Adrenal gland (tissue), 12 donors: Measurements from ENCODE around the gene DYNC1I1. TPM values are rescaled to one million over a fixed set of nuclear protein-coding genes. Genes with fewer than 3 reads are reported as not detected.

Source experiments
- DNase-seq, 7 donors: peaks; one replicate each; pipeline ENCODE4 v3.0.0-alpha.2; 2019 to 2020
- H3K27ac ChIP-seq, 5 donors: fragments of 200-600 bp; sonication (generic) in 4 of 5; 1 replicate in 3 of 5; 2 replicates in 2 of 5; pipeline versions ENCODE4 v1.5.1 to v1.8.0; 2016 to 2020; ENCODE audit warnings: mild to moderate bottlenecking in 1 of 5
- H3K27me3 ChIP-seq: fragments of 200-600 bp; 2 replicates; pipeline ENCODE4 v1.8.0; 2021
- H3K36me3 ChIP-seq, 2 donors: fragments of 200-600 bp; replicated peaks in 1 of 2; 1 replicate in 1 of 2; 2 replicates in 1 of 2; pipeline versions ENCODE4 v1.5.1 to v1.8.0; 2018 to 2022
- H3K4me1 ChIP-seq, 2 donors: fragments of 200-600 bp; replicated peaks in 1 of 2; 1 replicate in 1 of 2; 2 replicates in 1 of 2; pipeline versions ENCODE4 v1.5.1 to v1.8.0; 2018 to 2021
- H3K4me3 ChIP-seq, 4 donors: fragments of 200-600 bp; sonication (generic) in 3 of 4; one replicate each; pipeline ENCODE4 v1.5.1; 2016 to 2018
- H3K9me3 ChIP-seq, 3 donors: fragments of 200-600 bp; sonication (generic) in 1 of 3; replicated peaks in 1 of 3; 1 replicate in 2 of 3; 2 replicates in 1 of 3; pipeline versions ENCODE4 v1.5.1 to v1.8.0; 2016 to 2021
- POLR2A ChIP-seq, 2 donors: fragments of 450-650 bp; IDR thresholded peaks; one replicate each; pipeline ENCODE4 v1.6.1; 2017; ENCODE audit warnings: antibody characterized with exemption in 2 of 2, mild to moderate bottlenecking in 2 of 2, moderate library complexity in 1 of 2
- WGBS, 4 donors: extraction: QIAGEN DNeasy Blood & Tissue Kit in 2 of 4; methylation state at CpG; one replicate each; pipeline versions ENCODE4 v1.1.5 to v1.1.7; 2013 to 2017; 5-methylcytosine and 5-hydroxymethylcytosine counted together
- intact Hi-C, 2 donors: fragments of 100-400 bp; cut with DNase I; formaldehyde crosslinking; loops; one replicate each; pipeline versions ENCODE4 v1.14.1 to v1.15.0; 2022 to 2023
- polyA plus RNA-seq, 3 donors: library from polyadenylated mRNA; stranded (reverse); fragments of 200-250 nt in 2 of 3; fragments of 350-450 nt in 1 of 3; fragmentation: Illumina TruSeq in 1 of 3; extraction: RNeasy Lipid Tissue Mini Kit (QIAGEN cat#74804) in 1 of 3; gene quantifications; one replicate each; pipeline ENCODE4 v1.2.3, GENCODE V29; 2013 to 2014
- total RNA-seq, 9 donors: library from RNA; depleted of rRNA in 4 of 9; stranded (reverse); fragments of >200 nt in 4 of 9; fragments of 120-200 nt in 1 of 9; fragmentation: NEBNext Ultra II Directional in 1 of 9; extraction: Animal tissue kit (Norgen Biotek cat#: 25700) in 1 of 9; gene quantifications; one replicate each; pipeline versions ENCODE4 v1.1.0 to v1.2.4, GENCODE V29; 2013 to 2023
- TF ChIP-seq, protein P1 (sequence below), 6 experiments: fragments of 450-650 bp in 4 of 6; fragments of 200-600 bp in 2 of 6; sonication (generic) in 1 of 6; IDR thresholded peaks; 1 replicate in 5 of 6; 2 replicates in 1 of 6; pipeline versions ENCODE4 v1.5.1 to v1.8.0; 2016 to 2021; ENCODE audit warnings: antibody characterized with exemption in 6 of 6, mild to moderate bottlenecking in 2 of 6, moderate library complexity in 1 of 6
- donor health status: healthy with polysubstance abuse.
- donor health status: Bipolar disorder and iron deficiency.
- donor health status: DM: yes; HTN: yes; CAD: no.
- donor health status: DM: no; HTN: no; CAD: no.
- donor health status: DM: no; HTN: no; CAD: no.
- donor health status: DM: yes; HTN: yes; CAD: no.

The DYNC1I1 gene
- total and polyA plus RNA-seq, 12 donors: 0.97 to 42.6 (median 8.2) TPM

DNA sequence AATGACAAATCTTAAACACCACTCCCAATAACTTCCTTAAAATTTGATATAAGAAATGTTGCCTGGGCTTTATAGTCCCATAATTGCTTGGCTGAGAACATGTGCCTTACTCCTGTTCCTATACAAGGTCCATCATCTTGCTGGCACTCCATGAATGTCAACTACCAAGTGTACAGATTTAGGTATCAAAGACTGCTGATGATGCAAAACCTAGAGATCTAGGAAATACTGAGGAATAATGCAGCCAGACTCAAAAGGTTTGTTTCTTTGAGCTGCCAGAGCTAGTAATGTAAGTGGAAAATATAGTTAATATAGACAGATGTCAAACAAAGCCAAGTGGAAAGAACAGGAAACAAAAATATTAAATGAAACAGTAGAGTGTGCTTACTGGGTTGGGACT, 121.1 kb downstream of the DYNC1I1 start:
- no peaks in the 10 kb centered on the region for H3K36me3 ChIP-seq
- H3K9me3 ChIP-seq: no peaks in the 10 kb centered on the region
- DNase-seq: no peak
- no peaks in the 10 kb centered on the region for H3K27me3 ChIP-seq
- peaks cover 0 to 6% of the 10 kb centered on the region in 2 donors for H3K4me1 ChIP-seq
- intact Hi-C loops: no loop called here
- no peak overlapping the region for H3K27ac ChIP-seq
- H3K4me3 ChIP-seq: no peak overlapping the region
- TF ChIP-seq, protein P1, sequence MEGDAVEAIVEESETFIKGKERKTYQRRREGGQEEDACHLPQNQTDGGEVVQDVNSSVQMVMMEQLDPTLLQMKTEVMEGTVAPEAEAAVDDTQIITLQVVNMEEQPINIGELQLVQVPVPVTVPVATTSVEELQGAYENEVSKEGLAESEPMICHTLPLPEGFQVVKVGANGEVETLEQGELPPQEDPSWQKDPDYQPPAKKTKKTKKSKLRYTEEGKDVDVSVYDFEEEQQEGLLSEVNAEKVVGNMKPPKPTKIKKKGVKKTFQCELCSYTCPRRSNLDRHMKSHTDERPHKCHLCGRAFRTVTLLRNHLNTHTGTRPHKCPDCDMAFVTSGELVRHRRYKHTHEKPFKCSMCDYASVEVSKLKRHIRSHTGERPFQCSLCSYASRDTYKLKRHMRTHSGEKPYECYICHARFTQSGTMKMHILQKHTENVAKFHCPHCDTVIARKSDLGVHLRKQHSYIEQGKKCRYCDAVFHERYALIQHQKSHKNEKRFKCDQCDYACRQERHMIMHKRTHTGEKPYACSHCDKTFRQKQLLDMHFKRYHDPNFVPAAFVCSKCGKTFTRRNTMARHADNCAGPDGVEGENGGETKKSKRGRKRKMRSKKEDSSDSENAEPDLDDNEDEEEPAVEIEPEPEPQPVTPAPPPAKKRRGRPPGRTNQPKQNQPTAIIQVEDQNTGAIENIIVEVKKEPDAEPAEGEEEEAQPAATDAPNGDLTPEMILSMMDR (IDR thresholded peaks at IDR 0.05): no peak
- TF ChIP-seq POLR2A (IDR thresholded peaks at IDR 0.05): no peak

DNA sequence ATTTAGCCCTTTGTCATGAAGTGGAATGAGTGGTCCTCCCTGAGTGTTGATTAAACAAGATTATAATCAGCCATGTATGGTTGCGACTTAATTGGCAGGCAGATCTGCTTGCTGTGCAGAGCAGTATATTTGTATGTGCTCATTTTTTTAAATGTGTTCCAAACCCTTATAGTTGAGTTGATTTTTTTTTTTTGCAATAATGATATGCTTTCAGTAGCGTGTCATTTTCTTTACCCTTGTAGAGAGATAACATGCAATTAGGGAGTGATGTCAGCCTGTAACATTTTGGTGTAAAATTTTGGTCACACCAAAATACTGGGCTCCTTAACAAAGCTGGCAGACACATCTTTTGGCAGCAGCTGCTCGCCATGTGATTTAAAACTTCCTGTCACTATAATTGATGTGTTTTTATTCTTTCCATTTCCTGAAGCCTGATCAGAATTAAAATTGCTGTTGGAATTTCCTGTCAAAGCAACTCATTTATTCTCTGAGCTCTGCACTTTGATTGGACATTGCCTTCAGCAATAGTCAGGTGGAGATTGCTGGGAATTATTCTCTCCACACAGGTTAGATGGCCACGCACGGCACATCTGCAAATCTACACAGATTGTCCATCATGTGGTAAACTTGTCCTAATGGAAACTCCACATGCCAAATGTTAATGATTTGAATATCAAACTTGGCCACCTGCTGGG, 125.3 kb downstream of the DYNC1I1 start:
- Histone ChIP-seq H3K4me3 (no peak overlapping the region), H3K4me1 (peaks cover 0 to 6% of the 10 kb centered on the region in 2 donors), H3K27me3 (no peaks in the 10 kb centered on the region), H3K9me3 (no peaks in the 10 kb centered on the region), H3K27ac (no peak overlapping the region), H3K36me3 (no peaks in the 10 kb centered on the region)
- intact Hi-C loops: no loop called here
- WGBS, 4 donors: 58 to 65% (median 64%) methylated on average over 5 of the region's 5 CpGs
- no peak for DNase-seq
- TF ChIP-seq POLR2A (IDR thresholded peaks at IDR 0.05): no peak
- TF ChIP-seq, protein P1 (IDR thresholded peaks at IDR 0.05): no peak

DNA sequence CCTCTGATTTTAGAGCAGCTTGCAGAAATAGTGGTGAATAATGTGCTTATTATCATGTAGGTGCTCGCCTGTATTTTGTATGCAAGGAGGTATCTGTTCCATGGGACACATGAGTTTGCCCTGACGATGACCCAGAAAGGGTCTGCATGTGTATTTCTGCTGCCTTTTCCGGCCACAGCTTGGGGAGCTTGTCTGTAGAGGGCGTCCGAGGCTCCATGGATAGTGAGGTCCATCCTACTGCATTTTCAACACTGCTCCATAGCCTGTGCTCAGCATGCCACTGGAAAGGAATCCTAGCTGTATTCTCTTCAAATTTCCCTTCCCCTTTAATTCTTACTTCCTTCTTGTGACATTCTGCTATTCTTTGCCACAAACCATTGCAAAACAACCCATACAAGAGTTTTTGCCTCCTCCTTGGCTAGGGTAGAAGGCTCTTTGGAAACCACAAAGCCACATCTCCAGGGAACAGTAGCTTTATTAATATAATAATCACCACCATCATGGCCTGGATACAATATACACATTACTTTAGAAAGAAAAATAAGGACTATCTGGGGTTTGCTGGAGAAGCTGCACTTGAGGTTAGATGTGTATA, 127.7 kb downstream of the DYNC1I1 start:
- Histone ChIP-seq H3K27me3 (no peaks in the 10 kb centered on the region), H3K9me3 (no peaks in the 10 kb centered on the region), H3K4me1 (peaks cover 0 to 6% of the 10 kb centered on the region in 2 donors), H3K27ac (no peak overlapping the region), H3K36me3 (no peaks in the 10 kb centered on the region), H3K4me3 (no peak overlapping the region)
- no peak for TF ChIP-seq POLR2A (IDR thresholded peaks at IDR 0.05)
- TF ChIP-seq, protein P1 (IDR thresholded peaks at IDR 0.05): no peak
- intact Hi-C loops: no loop called here
- WGBS, 4 donors: 40 to 61% (median 48%) methylated on average over 5 of the region's 5 CpGs
- no peak for DNase-seq

DNA sequence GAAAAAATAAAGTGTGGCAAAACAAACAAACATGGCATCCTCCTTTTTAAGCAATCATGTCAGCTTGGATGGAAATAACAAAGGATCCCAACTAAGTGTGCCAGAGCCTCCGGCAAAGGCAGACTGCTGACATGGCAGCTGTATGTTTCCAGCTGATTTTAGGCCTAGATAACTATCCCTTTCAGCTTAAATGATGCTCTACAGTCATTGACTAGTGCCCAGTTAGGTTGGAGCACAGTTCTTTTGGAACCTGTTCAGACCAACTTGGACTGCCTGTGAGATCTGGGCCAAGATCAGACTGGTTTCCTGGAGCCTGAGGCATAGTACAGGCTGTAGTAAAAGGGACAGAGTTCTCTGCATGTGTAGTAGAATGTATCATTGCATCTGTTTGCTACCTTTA, 128.7 kb downstream of the DYNC1I1 start:
- WGBS, 4 donors: 41 to 77% (median 70%) methylated on average over 1 of the region's 1 CpG
- intact Hi-C loops: no loop called here
- no peak for DNase-seq
- peaks cover 0 to 6% of the 10 kb centered on the region in 2 donors for H3K4me1 ChIP-seq
- no peak for TF ChIP-seq POLR2A (IDR thresholded peaks at IDR 0.05)
- TF ChIP-seq, protein P1 (IDR thresholded peaks at IDR 0.05): no peak
- peaks cover under 1% of the 10 kb centered on the region for H3K27me3 ChIP-seq
- no peaks in the 10 kb centered on the region for H3K36me3 ChIP-seq
- no peaks in the 10 kb centered on the region for H3K9me3 ChIP-seq
- H3K4me3 ChIP-seq: no peak overlapping the region
- H3K27ac ChIP-seq: no peak overlapping the region
